ENCODE results near the gene SMCO4. TPM values are rescaled to one million over a fixed set of nuclear protein-coding genes. Genes with fewer than 3 reads are reported as not detected.

SMCO4 gene
- polyA plus RNA-seq, 1 donor, result 7.3 TPM

DNA sequence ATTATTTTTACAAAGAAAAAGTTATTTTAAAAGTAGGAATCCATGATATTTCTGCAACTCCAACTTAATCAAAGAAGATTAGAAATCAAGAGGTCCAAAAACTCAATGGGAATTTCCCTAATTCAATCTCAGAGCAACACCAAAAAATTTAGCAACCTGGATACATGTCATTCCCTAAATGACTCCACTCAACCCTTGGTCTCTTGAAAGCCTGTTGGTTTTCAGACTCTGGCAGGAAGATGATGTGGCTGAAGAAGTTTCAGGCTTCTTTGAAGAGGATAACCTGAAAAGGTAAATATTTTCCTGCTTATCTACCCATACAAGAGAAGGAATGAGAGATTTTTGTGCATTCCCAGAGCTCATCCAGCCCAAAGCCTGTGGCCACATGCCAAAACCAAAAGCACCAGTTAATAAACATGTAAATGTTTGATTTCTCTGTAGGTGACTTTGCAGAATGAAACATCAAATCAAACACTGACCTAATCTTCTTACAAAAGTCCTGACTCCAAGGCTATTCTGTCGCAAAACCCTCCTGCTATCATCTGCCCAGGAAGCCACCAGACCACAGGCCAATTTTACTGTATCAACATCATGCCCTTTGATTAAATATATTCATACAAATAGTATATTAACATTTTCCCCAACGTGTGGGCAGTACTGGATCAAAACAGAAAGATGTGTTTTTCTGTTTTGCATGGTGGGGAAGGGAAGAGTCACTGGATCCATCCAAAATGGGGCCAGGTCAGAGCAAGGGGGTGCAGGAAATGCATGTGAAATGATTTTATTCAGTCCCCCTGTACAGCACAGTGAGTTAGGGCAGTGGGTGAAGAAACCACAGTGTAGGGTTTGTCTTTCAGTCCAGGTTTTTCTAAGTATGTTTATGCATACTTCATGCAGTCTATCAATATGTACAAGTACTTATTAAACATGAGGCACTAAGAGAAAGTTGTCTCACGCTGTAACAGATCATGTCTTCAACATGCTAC, 38.8 kb downstream of the SMCO4 start:
- DNase-seq, result no peak

DNA sequence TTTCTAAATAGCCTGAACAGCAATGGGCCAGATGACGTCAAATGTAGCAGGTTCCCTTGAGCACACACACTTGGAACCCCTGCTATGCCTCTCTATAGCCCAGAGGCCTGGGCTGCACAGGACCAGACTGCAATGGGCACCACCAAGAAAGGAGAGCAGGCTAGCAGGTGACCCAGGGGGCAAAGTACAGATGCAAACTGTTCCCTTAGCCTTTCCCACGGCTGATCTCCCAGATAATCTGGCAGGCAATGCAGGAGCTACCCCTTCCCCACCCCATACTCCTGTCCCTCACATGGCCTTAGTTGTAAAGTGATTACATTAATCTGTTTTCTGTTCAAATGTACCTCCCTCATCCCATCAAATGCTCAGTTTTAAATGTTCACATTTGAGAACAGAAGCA, 41.3 kb downstream of the SMCO4 start:
- no peak for DNase-seq

DNA sequence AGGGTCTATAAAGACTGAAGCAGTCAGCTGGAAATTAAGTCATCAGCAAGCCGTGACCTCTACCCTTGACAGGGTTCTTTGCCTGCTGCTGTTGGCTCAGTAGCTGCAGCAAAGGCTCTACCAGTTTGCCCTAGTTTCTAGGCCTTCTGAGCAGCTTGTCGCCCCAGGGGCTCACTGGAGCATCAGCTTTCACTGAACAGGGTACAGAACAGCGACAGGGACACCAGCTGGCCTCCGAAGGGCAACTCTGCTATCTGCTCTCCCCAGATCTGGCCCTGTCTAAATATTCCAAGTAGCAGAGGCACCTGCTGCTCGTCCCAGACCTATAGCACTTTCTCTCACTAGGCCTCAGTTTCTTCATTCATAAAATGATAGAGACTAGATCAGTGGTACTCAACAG, 42.4 kb downstream of the SMCO4 start:
- DNase-seq, result no peak

DNA sequence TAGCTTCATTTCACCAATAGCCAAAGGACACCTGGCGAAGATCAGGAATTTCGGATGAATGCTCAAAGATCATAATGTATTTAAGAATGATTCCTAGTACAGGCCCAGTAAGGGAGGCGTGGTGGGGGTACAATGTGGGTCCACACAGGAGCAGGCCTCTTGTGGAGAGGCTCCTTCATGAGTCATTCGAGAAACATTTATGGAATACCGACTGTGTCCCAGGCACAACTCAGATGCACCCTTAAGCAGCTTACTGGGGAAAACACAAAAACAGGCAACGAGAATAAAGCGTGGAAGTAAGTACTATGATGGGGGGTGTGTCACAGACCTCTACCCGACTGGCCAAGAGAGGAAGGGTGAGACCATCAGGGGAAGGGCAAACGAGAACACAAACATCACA, 44.5 kb downstream of the SMCO4 start:
- no peak for DNase-seq

DNA sequence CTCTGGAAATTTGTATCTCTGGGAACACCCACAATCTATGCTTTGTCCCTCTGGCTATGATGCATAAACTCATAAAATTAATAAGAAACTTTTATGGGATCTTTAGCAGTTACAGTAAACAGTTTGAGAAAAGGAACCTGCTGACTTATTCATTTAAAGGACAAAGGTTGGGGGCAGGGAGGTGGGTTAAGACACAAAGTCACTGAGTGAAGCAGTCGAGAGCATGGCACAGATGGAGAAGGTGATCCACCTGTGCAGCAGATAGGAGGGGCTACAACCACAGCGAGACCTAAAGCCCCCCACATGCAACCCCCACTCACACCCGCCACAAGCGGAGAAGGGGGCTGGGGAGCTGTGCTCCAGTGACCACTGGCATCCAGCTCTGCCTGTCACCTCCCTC, 45.0 kb downstream of the SMCO4 start:
- DNase-seq, result no peak

DNA sequence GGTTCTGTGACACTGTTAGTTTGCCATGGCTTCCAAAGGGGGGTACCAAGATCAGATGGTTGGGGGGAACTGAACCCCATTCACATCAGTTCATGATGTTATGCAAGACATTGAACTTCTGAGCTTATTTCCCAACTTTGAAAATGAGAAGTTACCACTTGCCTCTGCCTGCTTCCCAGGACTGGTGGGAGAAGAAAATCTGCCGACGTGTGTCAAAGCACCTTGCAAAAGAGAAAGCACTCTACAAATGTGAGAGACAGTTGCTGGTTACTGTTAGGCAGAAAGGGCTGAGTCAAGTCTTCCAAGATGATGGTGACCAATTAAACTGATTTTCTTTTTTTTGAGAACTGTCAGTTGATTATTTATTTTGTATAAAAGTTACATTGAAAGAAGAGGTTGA, 45.6 kb downstream of the SMCO4 start:
- DNase-seq, result no peak

DNA sequence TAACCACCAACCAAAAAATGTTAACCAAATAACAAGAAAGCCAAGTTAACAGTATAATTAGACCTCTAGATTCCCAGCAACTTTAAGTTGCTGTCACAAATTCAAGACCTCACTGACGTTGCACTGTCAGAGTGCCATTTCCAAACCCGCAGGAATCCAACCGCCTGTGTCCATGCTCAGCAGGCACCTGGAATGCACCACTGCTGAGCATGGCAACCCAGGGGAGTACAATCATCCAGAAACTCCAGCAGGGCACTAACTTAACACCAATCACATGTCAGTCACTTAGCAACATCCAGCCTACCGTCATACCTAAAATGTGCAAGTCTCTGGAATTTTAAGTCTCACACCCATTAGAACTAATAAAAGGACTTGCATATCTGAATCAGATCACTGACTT, 48.8 kb downstream of the SMCO4 start:
- DNase-seq, result no peak

DNA sequence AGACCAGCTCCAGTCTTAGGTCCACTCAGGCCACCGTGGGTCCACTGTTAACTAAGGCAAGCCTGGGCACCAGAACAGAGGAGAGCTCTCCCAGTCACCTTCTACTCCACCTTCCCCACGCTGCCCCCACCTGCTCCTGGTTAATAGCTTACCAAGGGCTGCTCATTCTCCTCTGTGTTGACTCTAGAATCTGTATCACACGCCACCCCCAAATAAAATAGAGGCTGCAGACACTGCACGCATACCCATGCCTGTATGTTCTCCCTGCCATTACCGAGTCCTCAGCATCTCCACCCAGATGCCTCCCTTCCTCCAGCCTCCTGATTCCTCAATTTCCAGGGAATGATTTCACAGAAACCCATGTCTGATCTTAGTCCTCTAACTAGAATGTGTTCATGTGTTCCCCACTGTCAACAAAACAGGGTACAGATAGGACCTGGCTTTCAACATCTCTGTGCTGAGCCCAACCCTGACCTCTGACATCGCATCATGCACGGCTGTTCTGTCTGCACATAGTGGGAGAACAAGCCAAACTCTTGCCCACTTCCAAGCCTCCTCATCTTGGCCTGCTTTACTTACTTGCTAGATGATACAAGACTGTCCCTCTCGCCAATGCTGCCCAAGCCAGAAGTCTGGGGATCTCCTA, 49.8 kb downstream of the SMCO4 start:
- no peak for DNase-seq

DNA sequence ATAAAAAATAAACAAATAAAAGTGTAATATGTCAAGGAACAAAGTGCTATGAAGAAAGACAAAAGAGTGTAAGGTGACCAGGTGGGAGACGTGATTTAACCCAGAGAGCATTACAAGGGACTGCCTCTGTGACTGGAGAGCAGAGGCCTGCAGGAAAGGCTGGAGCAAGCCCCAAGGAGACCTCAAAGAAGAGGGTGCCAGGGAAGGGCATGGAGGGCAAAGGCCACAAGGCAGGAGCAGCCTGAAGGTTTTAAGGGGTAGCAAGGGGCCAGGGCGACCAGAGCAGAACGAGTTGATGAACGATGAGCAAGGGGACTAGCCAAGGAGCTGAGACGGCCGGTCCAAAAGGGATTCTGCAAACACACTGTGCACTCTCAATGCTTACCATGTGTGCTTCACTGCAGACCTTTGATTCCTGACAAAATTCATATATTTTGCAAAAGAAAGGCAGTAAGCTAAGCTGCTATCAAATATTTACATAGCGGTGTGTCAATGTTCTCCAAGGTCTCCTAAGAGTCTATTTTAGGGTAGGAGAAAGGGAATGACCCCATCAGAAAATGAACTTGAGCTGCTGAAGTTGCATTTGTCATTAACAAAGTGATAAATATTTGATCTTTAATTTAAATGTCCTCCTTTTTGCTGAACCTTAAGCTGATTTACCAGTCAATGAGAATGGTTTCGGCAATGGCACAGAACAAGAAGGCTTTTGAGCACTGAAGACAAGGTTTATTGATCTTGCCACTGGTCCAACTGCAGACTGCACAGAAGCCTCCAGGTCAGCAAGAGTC, 50.5 kb downstream of the SMCO4 start:
- DNase-seq, result no peak

DNA sequence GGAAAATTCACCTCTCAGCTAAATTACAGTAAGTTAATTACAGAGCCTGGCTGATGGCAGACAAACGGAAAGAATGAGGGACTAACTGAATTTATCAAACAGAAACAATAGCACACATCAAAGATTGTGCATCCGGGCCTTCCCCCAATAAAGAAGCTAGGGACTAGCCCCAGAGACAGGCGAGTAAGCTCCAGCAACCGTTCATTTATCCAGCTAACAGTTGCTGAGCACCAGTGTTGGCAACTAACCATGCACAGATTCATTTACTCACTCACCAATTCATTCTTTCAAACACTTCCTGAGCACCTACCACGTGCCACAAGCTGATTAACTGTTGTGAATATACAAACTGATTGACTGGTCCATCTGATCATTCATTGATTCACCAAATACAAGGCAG, 51.2 kb downstream of the SMCO4 start:
- no peak for DNase-seq

DNA sequence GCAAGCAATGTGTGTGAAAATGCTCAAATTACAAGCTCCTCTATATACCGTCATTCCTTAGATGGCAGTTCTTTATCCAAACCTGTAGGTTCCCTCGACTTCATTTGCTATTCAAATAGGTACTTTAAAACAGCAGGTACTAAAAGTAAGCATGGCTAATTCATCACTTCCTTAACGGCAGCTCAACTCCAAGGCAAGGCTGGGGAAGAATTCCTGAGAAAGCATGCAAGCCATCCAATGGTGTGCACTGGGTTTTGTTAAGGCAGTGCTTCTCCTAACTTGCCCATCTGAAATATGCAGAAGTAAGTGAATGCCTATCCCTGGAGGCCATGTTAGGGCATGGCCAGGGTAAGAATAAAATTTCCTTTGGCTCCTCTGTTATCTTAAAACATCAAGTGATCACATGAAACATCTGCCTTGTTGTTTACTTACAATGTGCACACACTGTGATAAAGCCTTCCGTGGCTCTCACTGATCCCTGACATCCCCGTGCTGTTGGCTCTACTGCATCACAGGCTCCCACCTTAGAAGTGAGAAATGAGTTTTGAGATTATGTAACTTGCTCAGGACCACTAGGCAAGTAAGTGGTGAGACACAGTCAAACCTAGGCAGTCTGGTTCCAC, 52.1 kb downstream of the SMCO4 start:
- DNase-seq, result no peak

DNA sequence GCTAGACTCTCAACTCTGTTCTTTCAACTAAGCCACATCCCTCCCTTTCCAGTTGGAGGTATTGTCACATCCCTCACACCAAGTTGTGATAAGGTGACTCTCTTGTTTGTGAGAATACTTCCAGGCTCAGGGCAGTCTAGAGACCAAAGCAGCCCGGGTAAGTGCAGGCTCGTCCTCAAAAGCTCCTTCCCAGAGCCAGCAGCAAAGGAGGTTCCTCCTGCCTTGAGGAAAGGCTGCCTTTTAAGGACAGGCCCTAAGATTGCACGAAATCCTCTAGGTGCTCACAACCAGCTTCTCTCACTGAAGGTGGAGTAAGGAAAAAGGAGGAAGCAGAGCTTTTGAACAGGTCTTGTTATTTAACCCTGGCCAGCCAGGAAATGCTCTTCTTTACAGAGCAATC, 53.4 kb downstream of the SMCO4 start:
- no peak for DNase-seq

DNA sequence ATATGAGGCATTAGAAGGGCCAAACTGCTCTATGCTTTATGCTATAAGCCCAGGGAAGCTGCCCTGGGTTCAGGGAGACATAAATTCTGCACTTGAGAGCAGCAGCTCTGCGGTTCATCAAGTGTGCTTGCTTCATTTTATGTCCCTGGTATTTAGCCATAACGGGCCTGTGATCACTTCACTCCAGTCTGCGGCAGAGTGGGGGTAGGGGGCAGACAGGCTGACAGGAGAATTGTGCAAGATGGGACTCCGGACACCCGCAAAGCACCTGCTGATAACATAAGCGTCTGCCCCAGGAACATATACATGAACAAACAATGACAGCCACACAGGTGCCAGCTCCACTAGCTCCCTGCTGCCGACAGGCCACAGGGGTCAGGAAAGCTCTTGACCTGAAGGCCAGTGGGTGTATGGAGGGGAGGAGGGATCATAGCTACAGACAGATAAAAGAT, 56.1 kb downstream of the SMCO4 start:
- no peak for DNase-seq

DNA sequence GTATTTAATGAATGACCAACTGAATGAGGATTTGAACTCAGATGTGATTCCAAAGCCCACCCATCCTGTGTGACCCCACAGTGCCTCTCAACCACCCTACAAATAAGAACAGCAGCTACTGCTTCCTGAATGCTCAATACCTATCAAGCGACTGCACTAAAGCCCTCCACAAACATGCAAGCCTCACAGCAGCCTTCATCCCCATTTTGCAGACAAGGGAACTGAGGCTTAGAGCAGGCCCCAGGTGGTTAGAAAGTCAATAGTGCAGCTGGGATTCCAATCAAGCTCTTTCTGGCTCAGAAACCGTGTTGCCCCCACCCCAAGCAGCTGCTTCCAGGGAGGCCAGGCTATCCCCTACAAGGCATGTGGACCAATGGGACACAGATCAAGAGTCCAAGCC, 57.2 kb downstream of the SMCO4 start:
- no peak for DNase-seq

DNA sequence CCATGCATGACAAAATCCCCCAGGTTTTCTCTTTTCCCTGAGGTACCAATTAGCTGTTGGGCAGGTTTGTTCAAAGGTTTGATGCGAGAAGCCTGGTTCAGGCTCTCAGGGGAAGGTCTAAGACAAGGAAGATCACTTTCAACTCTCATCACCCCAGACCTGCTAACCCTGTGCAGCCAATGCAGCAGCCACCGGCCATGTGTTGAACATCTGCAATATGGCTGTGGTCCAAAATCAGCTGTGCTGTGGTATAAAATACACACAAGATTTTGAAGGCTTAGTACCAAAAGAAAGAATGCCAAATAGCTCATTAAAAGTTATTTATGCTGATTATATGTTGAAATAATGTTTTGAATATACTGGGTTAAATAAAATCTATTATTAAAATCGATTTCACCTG, 58.5 kb downstream of the SMCO4 start:
- no peak for DNase-seq

DNA sequence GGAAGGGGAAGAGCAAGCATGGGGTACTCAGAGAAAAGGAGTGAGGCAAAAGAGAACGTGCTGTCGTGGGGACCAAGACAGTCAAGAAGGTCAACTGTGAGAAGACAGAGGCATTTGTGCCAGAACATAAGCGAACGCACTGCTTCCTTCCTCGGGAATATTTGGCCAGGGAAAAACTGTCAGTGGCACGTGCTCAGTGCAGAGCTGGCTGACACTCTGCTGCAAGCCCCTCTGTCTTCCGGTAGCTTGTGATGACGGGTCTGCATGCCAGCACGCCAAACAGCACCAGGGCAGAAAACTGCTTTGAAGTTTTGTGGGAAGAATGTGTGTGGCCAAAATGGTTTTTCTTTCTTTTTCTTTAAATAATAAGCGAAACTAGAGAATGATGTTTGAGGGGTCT, 60.6 kb downstream of the SMCO4 start:
- no peak for DNase-seq

DNA sequence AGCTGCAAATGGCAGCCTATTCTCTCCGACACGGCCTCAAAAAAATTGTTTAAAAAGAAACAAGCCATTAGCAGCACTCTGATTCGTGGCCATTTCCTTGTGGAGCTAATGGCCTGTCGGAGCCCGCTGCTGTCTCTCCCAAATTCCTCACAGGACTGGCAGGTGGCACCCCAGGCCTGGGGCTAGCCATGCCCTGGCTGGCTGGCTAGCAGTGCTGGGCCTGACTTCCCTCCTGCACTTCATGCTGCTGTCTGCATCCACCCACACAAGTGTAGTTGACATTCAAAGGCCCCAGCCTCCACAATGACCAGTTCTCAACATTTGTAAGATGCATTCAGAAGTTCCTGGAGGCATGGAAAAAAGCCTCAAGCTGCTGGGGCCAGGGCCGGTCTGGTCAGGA, 61.5 kb downstream of the SMCO4 start:
- DNase-seq, result no peak

DNA sequence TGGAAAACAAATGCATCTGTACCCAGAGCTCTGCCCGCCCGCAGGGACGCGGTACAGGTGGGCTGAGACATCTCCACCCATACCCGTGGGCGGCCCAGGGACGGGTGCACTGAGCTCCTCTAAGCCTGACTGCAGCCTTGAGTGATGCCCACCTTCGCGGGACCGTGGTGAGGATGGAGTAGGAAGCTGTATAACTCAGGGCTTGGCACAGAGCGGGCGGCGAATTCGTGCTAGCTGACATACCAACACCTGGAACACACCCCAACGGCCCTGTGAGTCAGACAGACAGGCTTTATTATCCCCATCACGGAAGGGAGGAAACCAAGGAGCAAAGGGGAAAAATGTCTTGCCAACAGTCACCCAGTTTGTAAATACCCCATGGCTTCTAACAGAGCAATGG, 61.9 kb downstream of the SMCO4 start:
- no peak for DNase-seq

DNA sequence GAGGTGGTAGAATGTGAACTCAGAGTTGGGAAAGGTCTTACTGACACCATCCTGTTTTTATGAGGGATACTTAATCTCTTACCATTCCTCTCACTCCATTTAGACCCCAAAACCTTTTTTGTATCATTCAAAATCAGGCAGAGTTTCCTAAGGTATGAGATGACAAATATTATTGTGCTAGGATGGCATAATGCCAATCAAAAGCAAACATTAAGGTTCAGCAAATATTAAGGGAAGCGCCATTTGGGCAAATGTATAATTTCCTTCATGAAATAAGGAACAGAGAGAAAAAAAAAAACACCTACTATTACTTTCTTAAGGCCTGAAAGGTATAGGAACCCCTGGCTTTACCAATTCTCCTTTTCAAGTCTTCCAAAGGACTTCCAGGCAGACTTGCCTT, 62.4 kb downstream of the SMCO4 start:
- DNase-seq, result no peak

DNA sequence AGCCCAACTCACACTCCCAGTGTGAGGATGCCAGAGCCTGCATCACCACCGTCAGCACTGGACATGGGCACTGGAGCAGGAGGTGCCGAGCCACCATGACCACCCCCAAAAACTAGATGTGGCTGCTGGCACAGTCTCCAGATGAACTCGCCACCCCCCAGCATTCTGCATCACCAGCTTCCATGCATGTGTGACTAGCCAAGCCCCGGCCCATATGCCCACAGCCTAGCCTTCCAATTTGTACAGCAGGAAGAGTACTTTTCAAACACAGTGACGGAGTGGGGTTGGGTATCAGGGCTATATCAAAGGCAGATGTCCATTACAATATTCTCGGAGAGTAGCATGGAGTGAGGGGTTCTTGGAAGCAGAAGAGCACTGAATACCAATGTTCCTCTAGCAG, 62.9 kb downstream of the SMCO4 start:
- no peak for DNase-seq

DNA sequence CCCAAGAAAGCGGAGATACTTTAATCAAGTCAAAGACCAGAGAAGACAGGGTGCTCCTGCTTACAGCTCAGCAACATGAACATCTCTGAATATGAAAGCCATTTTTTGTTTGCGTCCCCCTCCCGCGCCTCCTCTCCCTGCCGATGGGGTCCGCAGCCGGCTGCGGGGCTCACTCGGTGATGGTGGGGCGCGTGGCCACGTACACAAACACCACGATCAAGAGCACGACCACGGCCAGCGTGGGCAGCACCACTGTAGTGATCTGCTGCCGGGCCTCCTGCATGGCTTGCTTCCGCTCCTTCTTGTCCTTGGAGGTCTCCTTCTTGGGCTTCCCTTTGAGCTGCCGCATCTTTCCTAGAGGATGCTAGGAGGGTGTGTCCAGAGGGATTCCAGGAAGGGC, 64.3 kb downstream of the SMCO4 start:
- DNase-seq, result no peak

DNA sequence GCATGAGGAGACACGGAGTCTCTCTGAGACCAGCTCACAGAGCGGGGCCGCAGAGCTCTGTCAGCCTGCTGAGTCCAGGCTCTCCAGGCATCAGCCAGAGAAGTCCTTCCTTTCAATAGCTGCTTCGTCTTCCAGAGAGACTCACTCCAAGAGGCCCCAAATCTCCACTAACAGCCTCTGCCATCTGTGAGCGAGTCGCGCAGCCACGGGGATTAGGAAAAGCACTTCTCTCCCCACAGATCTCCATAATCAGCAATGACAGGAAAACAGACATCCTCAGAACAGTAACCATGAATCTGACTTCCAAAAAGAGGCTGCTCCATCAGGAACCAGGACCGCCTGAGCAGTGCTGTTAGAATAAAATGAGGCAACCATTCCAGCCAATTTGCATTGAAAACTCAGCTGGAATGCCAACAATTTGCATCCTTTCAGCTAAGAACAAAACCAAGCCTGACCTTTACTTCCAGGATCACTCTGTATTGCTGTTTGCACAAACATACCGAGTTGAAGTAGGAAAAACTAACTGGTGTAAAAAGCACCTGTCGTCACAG, 65.4 kb downstream of the SMCO4 start:
- DNase-seq, result no peak

DNA sequence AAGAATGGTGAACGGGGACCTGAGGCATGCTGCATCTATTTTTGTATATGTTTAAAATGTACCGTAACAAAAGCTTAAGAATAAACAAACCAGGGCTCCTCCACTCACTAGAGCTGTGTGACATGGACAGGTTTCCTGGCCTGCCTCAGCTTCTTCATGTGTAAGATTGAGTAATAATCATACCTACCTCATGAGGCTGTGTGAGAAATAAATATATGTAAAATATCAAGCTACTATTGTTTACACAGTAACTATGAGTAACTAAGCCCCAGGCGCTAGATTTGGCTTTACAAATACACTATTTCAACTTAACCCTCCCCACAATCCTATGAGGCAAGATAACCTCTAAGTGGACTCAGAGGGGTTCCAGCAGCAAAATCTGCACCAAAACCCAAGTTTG, 66.4 kb downstream of the SMCO4 start:
- DNase-seq, result no peak
